Mucosa of rectum (tissue), 2 donors: ENCODE measurements around the gene DPM3.

Source experiments
- H3K27ac ChIP-seq, 2 donors: one replicate each; pipeline ENCODE4 v1.7.0; 2013; ENCODE audit warnings: inconsistent platforms in 2 of 2, low read depth in 2 of 2, low read length in 2 of 2
- H3K27me3 ChIP-seq, 2 donors: one replicate each; pipeline ENCODE4 v1.7.0; 2013; ENCODE audit warnings: low read length in 2 of 2; ENCODE audit not compliant: control insufficient read depth in 2 of 2, insufficient read depth in 2 of 2
- H3K36me3 ChIP-seq, 2 donors: one replicate each; pipeline ENCODE4 v1.7.0; 2013; ENCODE audit warnings: low read length in 2 of 2; ENCODE audit not compliant: control insufficient read depth in 2 of 2, insufficient read depth in 2 of 2
- H3K4me1 ChIP-seq, 2 donors: one replicate each; pipeline ENCODE4 v1.7.0; 2013; ENCODE audit warnings: low read length in 2 of 2, mild to moderate bottlenecking in 1 of 2; ENCODE audit not compliant: control insufficient read depth in 2 of 2, insufficient read depth in 2 of 2
- H3K4me3 ChIP-seq, 2 donors: one replicate each; pipeline ENCODE4 v1.7.0; 2013; ENCODE audit warnings: low read length in 2 of 2
- H3K9ac ChIP-seq, 2 donors: one replicate each; pipeline ENCODE4 v1.7.0; 2013; ENCODE audit warnings: low read length in 2 of 2, low read depth in 1 of 2, mild to moderate bottlenecking in 1 of 2
- H3K9me3 ChIP-seq, 2 donors: one replicate each; pipeline ENCODE4 v1.7.0; 2013; ENCODE audit warnings: low read length in 2 of 2; ENCODE audit not compliant: control insufficient read depth in 2 of 2
- donor health status: healthy.
- donor health status: Normal muscosa, but diverticular disease.

DPM3 gene

GRCh38 chr1:155099331-155099730 lies 41.0 kb downstream of the DPM3 start:
- Histone ChIP-seq H3K4me1 (peaks cover 3 to 8% of the 10 kb centered on the region in 2 donors), H3K27ac (peak overlapping the region in 1 of 2 donors; percentile 16)

GRCh38 chr1:155094622-155094948 lies 45.7 kb downstream of the DPM3 start:
- H3K36me3 ChIP-seq, result no peaks in the 10 kb centered on the region
- no peaks in the 10 kb centered on the region for H3K27me3 ChIP-seq
- no peaks in the 10 kb centered on the region for H3K9me3 ChIP-seq
- peaks cover 14 to 22% of the 10 kb centered on the region in 2 donors for H3K4me1 ChIP-seq
- no peak overlapping the region for H3K9ac ChIP-seq
- peak overlapping the region in 1 of 2 donors; percentile 63 for H3K27ac ChIP-seq
- no peak overlapping the region for H3K4me3 ChIP-seq

More at GRCh38 chr1:155099331-155099730, 41.0 kb downstream of the DPM3 start:
- H3K4me3 ChIP-seq, result no peak overlapping the region
- H3K9me3 ChIP-seq, result no peaks in the 10 kb centered on the region
- H3K27me3 ChIP-seq, result no peaks in the 10 kb centered on the region
- no peak overlapping the region for H3K9ac ChIP-seq
- no peaks in the 10 kb centered on the region for H3K36me3 ChIP-seq

DNA sequence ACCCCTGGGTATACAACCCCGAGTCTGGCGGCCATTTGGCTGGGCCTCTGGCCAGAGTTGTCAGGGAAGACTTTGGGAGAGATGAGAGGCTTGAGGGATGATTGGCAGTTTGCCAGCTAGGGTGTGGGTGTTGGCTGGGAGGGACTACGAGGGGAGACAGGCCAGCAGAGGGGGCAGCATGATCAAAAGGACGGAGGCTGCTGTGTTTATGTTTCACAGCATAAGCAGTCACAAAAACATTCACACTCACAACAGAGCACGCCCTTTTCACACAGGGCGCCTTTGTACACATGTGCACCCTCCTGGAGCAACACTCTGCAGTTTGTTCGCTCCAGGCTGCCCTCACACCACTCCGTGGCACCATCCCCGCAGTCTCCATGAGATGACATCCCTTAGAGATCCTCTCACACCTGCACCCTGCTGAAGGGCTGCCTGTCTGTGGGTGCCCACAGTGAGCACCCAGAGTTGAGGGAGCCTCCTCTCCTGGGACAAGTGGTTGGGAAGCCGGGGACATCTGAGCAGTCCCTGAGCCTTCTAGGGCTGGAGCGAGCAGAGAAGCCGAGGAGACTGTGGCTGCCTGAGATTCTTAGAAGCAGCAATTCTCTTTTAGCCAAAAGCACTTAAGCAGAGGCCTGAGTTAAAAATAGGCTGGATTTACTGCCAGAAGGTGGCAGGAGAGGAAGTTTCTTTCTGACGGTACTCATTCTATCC lies 46.3 kb downstream of the DPM3 start:
- no peaks in the 10 kb centered on the region for H3K36me3 ChIP-seq
- no peaks in the 10 kb centered on the region for H3K27me3 ChIP-seq
- peak overlapping the region in 1 of 2 donors; percentile 63 for H3K27ac ChIP-seq
- no peak overlapping the region for H3K9ac ChIP-seq
- peaks cover 14 to 22% of the 10 kb centered on the region in 2 donors for H3K4me1 ChIP-seq
- H3K4me3 ChIP-seq, result peak overlapping the region in 1 of 2 donors; percentile 41
- no peaks in the 10 kb centered on the region for H3K9me3 ChIP-seq

GRCh38 chr1:155092641-155093040 lies 47.7 kb downstream of the DPM3 start:
- Histone ChIP-seq H3K4me1 (peaks cover 14 to 22% of the 10 kb centered on the region in 2 donors), H3K9ac (no peak overlapping the region), H3K27ac (no peak overlapping the region)

DNA sequence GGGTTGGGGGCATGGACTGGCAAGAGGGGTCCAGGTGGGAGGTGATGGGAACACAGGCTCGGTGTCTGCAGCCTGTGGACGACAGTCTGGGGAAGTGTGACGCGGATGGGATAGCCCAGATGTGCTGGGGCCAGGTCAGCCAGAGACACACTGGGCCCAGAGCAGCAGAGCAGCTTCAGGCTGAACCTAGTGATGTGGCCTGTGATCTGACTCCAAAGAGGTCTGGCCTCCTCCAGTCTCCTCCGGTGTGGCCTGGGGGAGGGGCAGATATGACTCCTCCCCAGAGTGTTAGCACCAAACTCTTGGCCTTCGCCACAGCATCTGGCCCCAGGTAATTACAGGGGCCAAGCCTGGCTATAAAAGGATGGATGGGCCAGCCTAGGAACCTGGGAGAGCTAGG lies 48.2 kb downstream of the DPM3 start:
- Histone ChIP-seq H3K27me3 (no peaks in the 10 kb centered on the region), H3K4me1 (peaks cover 14 to 22% of the 10 kb centered on the region in 2 donors), H3K9ac (no peak overlapping the region), H3K4me3 (no peak overlapping the region), H3K9me3 (no peaks in the 10 kb centered on the region), H3K36me3 (no peaks in the 10 kb centered on the region), H3K27ac (no peak overlapping the region)

More at GRCh38 chr1:155092641-155093040, 47.7 kb downstream of the DPM3 start:
- no peaks in the 10 kb centered on the region for H3K9me3 ChIP-seq
- H3K27me3 ChIP-seq, result no peaks in the 10 kb centered on the region
- H3K36me3 ChIP-seq, result no peaks in the 10 kb centered on the region
- H3K4me3 ChIP-seq, result no peak overlapping the region

DNA sequence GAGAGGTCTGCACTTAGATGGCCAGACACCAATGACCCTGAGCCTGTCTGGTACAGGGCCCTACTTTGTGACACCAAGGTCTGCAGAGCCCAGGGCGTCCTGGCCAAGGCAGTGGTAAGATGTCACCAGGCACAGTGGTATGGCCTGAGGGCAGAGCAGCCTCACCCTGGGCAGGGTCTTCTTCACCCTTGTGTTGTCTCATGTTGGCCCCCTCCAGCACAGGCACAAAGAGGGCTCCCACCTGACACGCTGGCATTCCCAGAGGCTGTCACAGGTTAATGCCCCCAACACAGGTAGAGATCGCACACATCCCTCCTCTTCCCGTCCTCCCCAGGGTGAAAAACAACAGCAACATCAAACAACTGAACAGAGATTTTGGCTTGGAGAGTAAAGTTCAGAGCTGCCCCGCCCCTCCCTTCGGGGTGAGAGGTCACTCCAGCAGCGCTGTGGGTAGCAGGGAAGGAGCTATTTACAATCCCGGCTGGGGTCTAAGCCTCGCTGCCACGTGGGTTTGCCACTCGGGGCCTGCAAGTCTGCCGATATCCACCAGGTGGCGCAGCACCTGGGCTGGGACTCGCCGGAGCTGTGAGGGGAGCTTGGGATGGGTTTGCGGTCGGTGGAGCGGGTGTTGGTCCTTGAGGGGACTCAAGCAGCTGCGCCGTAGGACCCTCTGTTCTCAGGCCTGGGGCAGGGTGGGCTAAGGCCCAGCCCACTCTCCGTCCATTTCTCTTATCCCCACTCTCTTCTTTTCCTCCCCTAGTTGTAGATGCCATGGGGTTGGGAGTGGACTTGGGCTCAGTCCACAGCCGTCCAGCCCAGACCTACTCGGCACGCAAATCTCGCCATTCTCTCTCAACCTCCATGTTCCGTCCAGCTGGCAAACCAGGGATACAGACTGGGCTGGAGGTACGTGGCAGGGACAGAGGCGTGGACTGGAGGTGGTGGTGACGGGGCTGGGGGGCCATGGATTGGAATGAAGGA lies 49.0 kb downstream of the DPM3 start:
- H3K4me1 ChIP-seq, result peaks cover 14 to 22% of the 10 kb centered on the region in 2 donors
- H3K9ac ChIP-seq, result no peak overlapping the region
- H3K36me3 ChIP-seq, result no peaks in the 10 kb centered on the region
- H3K27ac ChIP-seq, result no peak overlapping the region
- H3K9me3 ChIP-seq, result no peaks in the 10 kb centered on the region
- no peaks in the 10 kb centered on the region for H3K27me3 ChIP-seq
- peak overlapping the region; percentile 24 to 45 for H3K4me3 ChIP-seq
